Prostate gland (tissue), 2 donors: Measurements from ENCODE around the gene SCUBE1. TPM values are rescaled to one million over a fixed set of nuclear protein-coding genes. Genes with fewer than 3 reads are reported as not detected.

ENCODE experiments used
- DNase-seq: peaks from one replicate; pipeline ENCODE4 v3.0.0-alpha.2; 2019; ENCODE audit warnings: low spot score
- H3K27ac ChIP-seq, 2 donors: fragments of 200-600 bp; sonication (generic); 2 replicates each; pipeline ENCODE4 v1.5.1; 2017 to 2019
- H3K27me3 ChIP-seq: fragments of 200-600 bp; sonication (generic); replicated peaks from 2 replicates; pipeline ENCODE4 v1.5.1; 2019; ENCODE audit not compliant: insufficient read depth
- H3K36me3 ChIP-seq, 2 donors: fragments of 200-600 bp; sonication (generic); 1 replicate in 1 of 2; 2 replicates in 1 of 2; pipeline versions ENCODE4 v1.5.1 to v1.8.1; 2017 to 2019
- H3K4me1 ChIP-seq: fragments of 200-600 bp; sonication (generic); replicated peaks from 2 replicates; pipeline ENCODE4 v1.5.1; 2019
- H3K4me3 ChIP-seq, 2 donors: fragments of 200-600 bp; sonication (generic); 2 replicates each; pipeline ENCODE4 v1.5.1; 2017 to 2019
- H3K9me3 ChIP-seq: fragments of 200-600 bp; sonication (generic); 2 replicates; pipeline ENCODE4 v1.5.1; 2017
- CTCF ChIP-seq, 4 experiments: fragments of 200-600 bp in 2 of 4; fragments of 450-650 bp in 2 of 4; sonication (generic) in 2 of 4; IDR thresholded peaks; 1 replicate in 3 of 4; 2 replicates in 1 of 4; pipeline ENCODE4 v1.5.1; 2016 to 2019; ENCODE audit warnings: antibody characterized with exemption in 4 of 4, mild to moderate bottlenecking in 2 of 4, moderate library complexity in 2 of 4
- POLR2A ChIP-seq: fragments of 450-650 bp; IDR thresholded peaks from one replicate; pipeline ENCODE4 v1.6.1; 2016; ENCODE audit warnings: antibody characterized with exemption, mild to moderate bottlenecking
- POLR2AphosphoS5 ChIP-seq: sonication (generic); formaldehyde crosslinking; IDR thresholded peaks from one replicate; pipeline ENCODE4 v1.6.1; 2017; ENCODE audit warnings: antibody characterized with exemption
- WGBS: methylation state at CpG from one replicate; pipeline ENCODE4 v1.1.5; 2018; 5-methylcytosine and 5-hydroxymethylcytosine counted together
- intact Hi-C: fragments of 100-400 bp; cut with DNase I; formaldehyde crosslinking; loops from one replicate; pipeline ENCODE4 v1.14.2; 2022
- total RNA-seq, 2 donors: library from RNA; depleted of rRNA; stranded (reverse); fragments of >200 nt; gene quantifications; one replicate each; pipeline ENCODE4 v1.1.0, GENCODE V29; 2016

SCUBE1 gene
- total RNA-seq, 2 donors from 2014 or later: 0.68 to 23.5 TPM

GRCh38 chr22:43202326-43202725 is 140.8 kb downstream of the SCUBE1 start:
- intact Hi-C loops: no loop called here
- Histone ChIP-seq H3K27me3 (no peaks in the 10 kb centered on the region), H3K9me3 (no peaks in the 10 kb centered on the region), H3K27ac (no peak overlapping the region), H3K36me3 (no peaks in the 10 kb centered on the region), H3K4me3 (no peak overlapping the region), H3K4me1 (no peaks in the 10 kb centered on the region)
- 93% methylated on average over 10 of the region's 10 CpGs for WGBS
- no peak for DNase-seq
- TF ChIP-seq CTCF (IDR thresholded peaks at IDR 0.05) (no peak), POLR2A (no peak), POLR2AphosphoS5 (no peak)

GRCh38 chr22:43201486-43202219 is 141.5 kb downstream of the SCUBE1 start:
- DNase-seq: no peak
- Histone ChIP-seq H3K4me3 (no peak overlapping the region), H3K27ac (no peak overlapping the region), H3K9me3 (no peaks in the 10 kb centered on the region), H3K27me3 (no peaks in the 10 kb centered on the region), H3K4me1 (no peaks in the 10 kb centered on the region), H3K36me3 (no peaks in the 10 kb centered on the region)
- no peak for TF ChIP-seq POLR2AphosphoS5
- TF ChIP-seq CTCF (IDR thresholded peaks at IDR 0.05): no peak
- no peak for TF ChIP-seq POLR2A
- intact Hi-C loops: no loop called here
- WGBS: 91% methylated on average over 26 of the region's 26 CpGs

- Histone ChIP-seq H3K4me1 (no peaks in the 10 kb centered on the region), H3K9me3 (no peaks in the 10 kb centered on the region), H3K36me3 (no peaks in the 10 kb centered on the region), H3K27me3 (no peaks in the 10 kb centered on the region), H3K4me3 (no peak overlapping the region), H3K27ac (no peak overlapping the region)
- TF ChIP-seq POLR2A: no peak
- no peak for TF ChIP-seq POLR2AphosphoS5
- TF ChIP-seq CTCF (IDR thresholded peaks at IDR 0.05): no peak
- 88% methylated on average over 13 of the region's 13 CpGs for WGBS
- intact Hi-C loops: no loop called here
- no peak for DNase-seq
These were observed 142.6 kb downstream of the SCUBE1 start for GRCh38 chr22:43200555-43200954.

- H3K4me3 ChIP-seq: no peak overlapping the region
- H3K9me3 ChIP-seq: no peaks in the 10 kb centered on the region
- H3K4me1 ChIP-seq: no peaks in the 10 kb centered on the region
- intact Hi-C loops: no loop called here
- H3K36me3 ChIP-seq: no peaks in the 10 kb centered on the region
- TF ChIP-seq POLR2A (no peak), CTCF (IDR thresholded peaks at IDR 0.05) (no peak), POLR2AphosphoS5 (no peak)
- no peaks in the 10 kb centered on the region for H3K27me3 ChIP-seq
- no peak overlapping the region for H3K27ac ChIP-seq
- WGBS: 88% methylated on average over 17 of the region's 17 CpGs
- DNase-seq: no peak
These were observed 143.1 kb downstream of the SCUBE1 start for GRCh38 chr22:43200031-43200430.

- no peak overlapping the region for H3K27ac ChIP-seq
- no peak overlapping the region for H3K4me3 ChIP-seq
- H3K9me3 ChIP-seq: no peaks in the 10 kb centered on the region
- no peaks in the 10 kb centered on the region for H3K36me3 ChIP-seq
- WGBS: 85% methylated on average over 11 of the region's 11 CpGs
- TF ChIP-seq POLR2A (no peak), POLR2AphosphoS5 (no peak), CTCF (IDR thresholded peaks at IDR 0.05) (no peak)
- DNase-seq: no peak
- H3K4me1 ChIP-seq: no peaks in the 10 kb centered on the region
- H3K27me3 ChIP-seq: no peaks in the 10 kb centered on the region
- intact Hi-C loops: no loop called here
These were observed 143.6 kb downstream of the SCUBE1 start for GRCh38 chr22:43199541-43199940.
